GM12873 (cell line): ENCODE measurements around the gene APC.

Experiments used
- CTCF ChIP-seq: IDR thresholded peaks from 2 replicates; pipeline ENCODE4 v1.5.1; 2012; ENCODE audit warnings: low read depth, mild to moderate bottlenecking, moderate library complexity, low read length, control low read depth; ENCODE audit not compliant: insufficient read depth; ENCODE audit errors: missing control alignments

APC gene

GRCh38 chr5:112707187-112708102 is 30.2 kb upstream of the APC start:
- TF ChIP-seq CTCF, result no peak

GRCh38 chr5:112708103-112708622 is 29.5 kb upstream of the APC start:
- TF ChIP-seq CTCF, result no peak

GRCh38 chr5:112709416-112709815 is 28.3 kb upstream of the APC start:
- TF ChIP-seq CTCF, result no peak

- no peak for TF ChIP-seq CTCF
These were observed 26.8 kb upstream of the APC start for GRCh38 chr5:112710896-112711295.

GRCh38 chr5:112711436-112711835 is 26.2 kb upstream of the APC start:
- TF ChIP-seq CTCF, result no peak

- TF ChIP-seq CTCF, result no peak
These were observed 24.5 kb upstream of the APC start for GRCh38 chr5:112713206-112713605.

- no peak for TF ChIP-seq CTCF
These were observed 20.1 kb upstream of the APC start for GRCh38 chr5:112717506-112718082.
